GM12872 (cell line): ENCODE measurements around the gene SERPINC1.

ENCODE experiments used
- CTCF ChIP-seq: IDR thresholded peaks from 3 replicates; pipeline ENCODE4 v1.5.1; 2011; ENCODE audit warnings: low read depth, mild to moderate bottlenecking, low read length, moderate library complexity; ENCODE audit not compliant: insufficient read depth

SERPINC1 gene

GRCh38 chr1:173913111-173913510 lies 4.0 kb downstream of the SERPINC1 start:
- TF ChIP-seq CTCF = no peak

- no peak for TF ChIP-seq CTCF
Observed at GRCh38 chr1:173903827-173904531, 13.1 kb downstream of the SERPINC1 start.

GRCh38 chr1:173900992-173901391 lies 16.1 kb downstream of the SERPINC1 start:
- no peak for TF ChIP-seq CTCF

GRCh38 chr1:173900427-173900826 lies 16.7 kb downstream of the SERPINC1 start:
- no peak for TF ChIP-seq CTCF

- no peak for TF ChIP-seq CTCF
Observed at GRCh38 chr1:173894189-173894588, 22.9 kb downstream of the SERPINC1 start.

GRCh38 chr1:173893611-173894010 lies 23.5 kb downstream of the SERPINC1 start:
- no peak for TF ChIP-seq CTCF

- TF ChIP-seq CTCF = no peak
Observed at GRCh38 chr1:173889885-173890284, 27.2 kb downstream of the SERPINC1 start.

- no peak for TF ChIP-seq CTCF
Observed at GRCh38 chr1:173888749-173889148, 28.4 kb downstream of the SERPINC1 start.
